Right lobe of liver (tissue), 6 donors: ENCODE results near the gene ERMP1. TPM values are rescaled to one million over a fixed set of nuclear protein-coding genes. Genes with fewer than 3 reads are reported as not detected.
"Not testable (repeated sequence)": the region's sequence is repeated elsewhere in the genome, so short reads cannot be mapped to it uniquely, and the experiment has no call there.

Experiments
- ATAC-seq, 4 donors: fragments of 200-7000 bp; cut with Tn5 transposase; one replicate each; pipeline ENCODE4 v1.9.1; 2020; ENCODE audit warnings: mild to moderate bottlenecking in 4 of 4, moderate library complexity in 4 of 4
- DNase-seq, 3 donors: peaks; one replicate each; pipeline ENCODE4 v3.0.0-alpha.2; 2020
- H3K27ac ChIP-seq, 3 donors: fragments of 200-600 bp; one replicate each; pipeline ENCODE4 v1.8.0; 2022
- H3K27me3 ChIP-seq, 2 donors: fragments of 200-600 bp; one replicate each; pipeline ENCODE4 v1.8.0; 2022
- H3K36me3 ChIP-seq, 4 donors: fragments of 200-600 bp; sonication (generic) in 1 of 4; one replicate each; pipeline versions ENCODE4 v1.5.1 to v1.8.0; 2017 to 2022; ENCODE audit warnings: control low read depth in 1 of 4
- H3K4me1 ChIP-seq, 4 donors: fragments of 200-600 bp; sonication (generic) in 1 of 4; one replicate each; pipeline versions ENCODE4 v1.5.1 to v1.8.0; 2017 to 2022; ENCODE audit warnings: control low read depth in 1 of 4
- H3K4me3 ChIP-seq, 3 donors: fragments of 200-600 bp; one replicate each; pipeline ENCODE4 v1.8.0; 2022
- H3K9me3 ChIP-seq, 4 donors: fragments of 200-600 bp; sonication (generic) in 1 of 4; one replicate each; pipeline versions ENCODE4 v1.5.1 to v1.8.0; 2017 to 2022; ENCODE audit warnings: control low read depth in 1 of 4
- CTCF ChIP-seq, 4 donors: fragments of 200-600 bp in 3 of 4; fragments of 450-650 bp in 1 of 4; IDR thresholded peaks; one replicate each; pipeline versions ENCODE4 v1.5.1 to v1.8.0; 2016 to 2022; ENCODE audit warnings: antibody characterized with exemption in 4 of 4, mild to moderate bottlenecking in 2 of 4
- POLR2A ChIP-seq: fragments of 450-650 bp; IDR thresholded peaks from one replicate; pipeline ENCODE4 v1.6.1; 2017; ENCODE audit warnings: antibody characterized with exemption, mild to moderate bottlenecking
- WGBS: methylation state at CpG from one replicate; pipeline ENCODE4 v1.1.6; 2018; ENCODE audit warnings: low coverage, low lambda C conversion rate; ENCODE audit not compliant: insufficient coverage; ENCODE audit errors: missing lambda C conversion rate; 5-methylcytosine and 5-hydroxymethylcytosine counted together
- intact Hi-C, 2 donors: fragments of 100-400 bp; cut with DNase I; formaldehyde crosslinking; loops; one replicate each; pipeline versions ENCODE4 v1.11.2 to v1.14.1; 2022
- total RNA-seq, 6 experiments: library from RNA; depleted of rRNA in 2 of 6; stranded (reverse); fragments of >200 nt in 2 of 6; fragmentation: NEBNext Ultra II Directional in 3 of 6; extraction: Animal tissue kit (Norgen Biotek cat#: 25700) in 3 of 6; gene quantifications; one replicate each; pipeline versions ENCODE4 v1.1.0 to v1.2.4, GENCODE V29; 2016 to 2023
- donor health status: DM: no; HTN: yes; CAD: no.
- donor health status: DM: no; HTN: no; CAD: no.
- donor health status: DM: no; HTN: no; CAD: no.
- donor health status: DM: no; HTN: yes; CAD: no.
- donor health status: DM: no; HTN: yes; CAD: no.

Gene ERMP1
- total RNA-seq, 6 experiments from 2014 or later, result 7.9 to 13.9 (median 10.2) TPM

- TF ChIP-seq POLR2A (no peak), CTCF (IDR thresholded peaks at IDR 0.05) (no peak)
- ATAC-seq (peak in 1 of 4 donors; percentile 17), DNase-seq (no peak)
- 74% methylated on average over 4 of the region's 4 CpGs for WGBS
- intact Hi-C loops, result no loop called here
- H3K27me3 ChIP-seq, result no peaks in the 10 kb centered on the region
- H3K4me3 ChIP-seq, result no peak overlapping the region
- H3K4me1 ChIP-seq, result peaks cover 0 to 3% (median 0%) of the 10 kb centered on the region in 4 donors
- no peaks in the 10 kb centered on the region for H3K9me3 ChIP-seq
- H3K36me3 ChIP-seq, result peaks cover 0 to 2% (median 0%) of the 10 kb centered on the region in 4 donors
- no peak overlapping the region for H3K27ac ChIP-seq
Measured at GRCh38 chr9:5800969-5801738, 31.8 kb downstream of the ERMP1 start.

- H3K27ac ChIP-seq, intact Hi-C loops, H3K27me3 ChIP-seq, ATAC-seq, H3K9me3 ChIP-seq, H3K4me3 ChIP-seq, H3K36me3 ChIP-seq, H3K4me1 ChIP-seq, DNase-seq: not testable (repeated sequence)
- WGBS, result 76% methylated on average over 7 of the region's 7 CpGs
Measured at GRCh38 chr9:5800378-5800777, 32.5 kb downstream of the ERMP1 start.

GRCh38 chr9:5799314-5799713, 33.6 kb downstream of the ERMP1 start:
- DNase-seq, result no peak
- Histone ChIP-seq H3K9me3 (no peaks in the 10 kb centered on the region), H3K4me3 (peak overlapping the region in 2 of 3 donors; percentile 19 to 28), H3K27me3 (no peaks in the 10 kb centered on the region), H3K27ac (peak overlapping the region in 1 of 3 donors; percentile 10), H3K4me1 (peaks cover 0 to 3% (median 0%) of the 10 kb centered on the region in 4 donors), H3K36me3 (peaks cover 0 to 2% (median 0%) of the 10 kb centered on the region in 4 donors)
- peak; percentile 94 to 95 (median 94) for ATAC-seq
- TF ChIP-seq POLR2A (no peak), CTCF (IDR thresholded peaks at IDR 0.05) (peak; percentile 76 to 78 (median 77))
- 7% methylated on average over 5 of the region's 5 CpGs for WGBS
- intact Hi-C loops, result no loop called here

- WGBS, result 26% methylated on average over 2 of the region's 2 CpGs
- Histone ChIP-seq H3K4me3 (no peak overlapping the region), H3K27ac (no peak overlapping the region), H3K9me3 (no peaks in the 10 kb centered on the region), H3K27me3 (no peaks in the 10 kb centered on the region), H3K36me3 (peaks cover 0 to 2% (median 0%) of the 10 kb centered on the region in 4 donors), H3K4me1 (peaks cover 0 to 3% (median 0%) of the 10 kb centered on the region in 4 donors)
- DNase-seq (no peak), ATAC-seq (no peak)
- TF ChIP-seq CTCF (IDR thresholded peaks at IDR 0.05) (no peak), POLR2A (no peak)
- intact Hi-C loops, result no loop called here
Measured at GRCh38 chr9:5798581-5798980, 34.3 kb downstream of the ERMP1 start.

- H3K27me3 ChIP-seq, result no peaks in the 10 kb centered on the region
- H3K9me3 ChIP-seq, result no peaks in the 10 kb centered on the region
- H3K27ac ChIP-seq, result no peak overlapping the region
- WGBS, result 95% methylated on average over 2 of the region's 2 CpGs
- DNase-seq (no peak), ATAC-seq (no peak)
- H3K4me3 ChIP-seq, result no peak overlapping the region
- peaks cover 0 to 2% (median 0%) of the 10 kb centered on the region in 4 donors for H3K36me3 ChIP-seq
- intact Hi-C loops, result no loop called here
- H3K4me1 ChIP-seq, result peaks cover 0 to 3% (median 0%) of the 10 kb centered on the region in 4 donors
- TF ChIP-seq CTCF (IDR thresholded peaks at IDR 0.05) (no peak), POLR2A (no peak)
Measured at GRCh38 chr9:5796298-5796697, 36.6 kb downstream of the ERMP1 start.
